Gastroesophageal sphincter (tissue), 4 donors: ENCODE measurements around the gene CREB3L4. TPM values are rescaled to one million over a fixed set of nuclear protein-coding genes. Genes with fewer than 3 reads are reported as not detected.

Experiments used
- ATAC-seq: fragments of 150-250 bp; one replicate; pipeline ENCODE4 v1.9.1; 2016; ENCODE audit warnings: mild to moderate bottlenecking, moderate library complexity
- H3K27ac ChIP-seq, 4 donors: fragments of 200-600 bp; sonication (generic) in 3 of 4; 1 replicate in 3 of 4; 2 replicates in 1 of 4; pipeline ENCODE4 v1.5.1; 2016 to 2019
- H3K27me3 ChIP-seq: fragments of 200-600 bp; sonication (generic); one replicate; pipeline ENCODE4 v1.5.1; 2019
- H3K36me3 ChIP-seq, 2 donors: fragments of 200-600 bp; sonication (generic); one replicate each; pipeline ENCODE4 v1.5.1; 2019; ENCODE audit warnings: control low read depth in 1 of 2
- H3K4me1 ChIP-seq, 3 donors: fragments of 200-600 bp; sonication (generic); 1 replicate in 2 of 3; 2 replicates in 1 of 3; pipeline ENCODE4 v1.5.1; 2016 to 2019; ENCODE audit warnings: control low read depth in 2 of 3
- H3K4me3 ChIP-seq, 2 donors: fragments of 200-600 bp; sonication (generic); one replicate each; pipeline ENCODE4 v1.5.1; 2019; ENCODE audit warnings: mild to moderate bottlenecking in 1 of 2, moderate library complexity in 1 of 2
- H3K9me3 ChIP-seq, 3 donors: fragments of 200-600 bp; sonication (generic); one replicate each; pipeline ENCODE4 v1.5.1; 2017 to 2019; ENCODE audit warnings: control low read depth in 2 of 3
- EP300 ChIP-seq: sonication (generic); formaldehyde crosslinking; IDR thresholded peaks from one replicate; pipeline ENCODE4 v1.6.1; 2017; ENCODE audit warnings: antibody characterized with exemption, mild to moderate bottlenecking
- POLR2A ChIP-seq, 2 donors: fragments of 450-650 bp; IDR thresholded peaks; one replicate each; pipeline ENCODE4 v1.6.1; 2017; ENCODE audit warnings: antibody characterized with exemption in 2 of 2, mild to moderate bottlenecking in 2 of 2, moderate library complexity in 1 of 2
- POLR2AphosphoS5 ChIP-seq: sonication (generic); formaldehyde crosslinking; IDR thresholded peaks from one replicate; pipeline ENCODE4 v1.6.1; 2017; ENCODE audit warnings: antibody characterized with exemption
- WGBS, 2 donors: methylation state at CpG; one replicate each; pipeline ENCODE4 v1.1.5; 2018; ENCODE audit warnings: low coverage in 1 of 2; 5-methylcytosine and 5-hydroxymethylcytosine counted together
- total RNA-seq, 4 donors: library from RNA; depleted of rRNA; stranded (reverse); fragments of >200 nt; gene quantifications; one replicate each; pipeline ENCODE4 v1.1.0, GENCODE V29; 2016
- TF ChIP-seq, protein P1 (sequence below), 4 experiments: fragments of 200-600 bp in 2 of 4; fragments of 450-650 bp in 2 of 4; sonication (generic) in 1 of 4; IDR thresholded peaks; one replicate each; pipeline ENCODE4 v1.5.1; 2017 to 2019; ENCODE audit warnings: antibody characterized with exemption in 4 of 4, mild to moderate bottlenecking in 2 of 4, moderate library complexity in 2 of 4

The CREB3L4 gene
- total RNA-seq, 4 donors from 2014 or later = 5.1 to 10.4 (median 6.8) TPM

DNA sequence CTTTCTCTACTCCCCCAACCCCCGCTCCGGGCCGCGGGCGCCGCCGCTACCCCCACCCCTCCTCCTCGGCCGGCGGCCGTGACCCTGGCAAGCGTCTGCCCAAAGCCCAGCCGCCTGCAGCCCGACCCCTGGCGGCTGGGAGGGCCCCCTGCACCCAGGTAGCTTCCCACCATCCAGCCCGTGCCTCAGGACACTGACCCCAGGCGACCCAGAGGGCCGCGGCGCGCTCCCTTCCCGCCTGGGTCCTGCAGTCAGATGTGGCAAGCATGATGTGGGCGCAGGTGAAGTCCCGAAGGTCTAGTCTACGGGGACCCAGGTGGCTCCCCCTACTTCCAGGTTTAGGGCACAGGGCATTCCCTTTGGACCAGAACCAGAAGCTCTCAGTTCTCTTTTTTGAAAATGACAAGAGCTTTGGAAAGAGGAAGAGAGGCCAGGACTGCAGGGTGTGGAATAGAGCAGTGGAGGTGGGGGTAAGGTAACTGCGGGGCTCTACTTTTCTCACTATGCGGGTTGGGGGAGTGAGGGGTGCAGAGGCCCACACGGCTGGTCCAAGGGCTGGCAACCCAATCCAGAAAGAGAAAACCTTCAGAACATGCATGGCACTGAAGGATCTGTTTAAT is 21.0 kb upstream of the CREB3L4 start, which contains the start of gene DENND4B:
DENND4B (minus strand) TSS at position 97 of the 620 bp plus-strand sequence. CDS start 2,344 bp downstream, outside the sequence.
- TF ChIP-seq POLR2A (IDR thresholded peaks at IDR 0.05) (no peak), POLR2AphosphoS5 (peak; percentile 74), EP300 (no peak)
- TF ChIP-seq, protein P1, sequence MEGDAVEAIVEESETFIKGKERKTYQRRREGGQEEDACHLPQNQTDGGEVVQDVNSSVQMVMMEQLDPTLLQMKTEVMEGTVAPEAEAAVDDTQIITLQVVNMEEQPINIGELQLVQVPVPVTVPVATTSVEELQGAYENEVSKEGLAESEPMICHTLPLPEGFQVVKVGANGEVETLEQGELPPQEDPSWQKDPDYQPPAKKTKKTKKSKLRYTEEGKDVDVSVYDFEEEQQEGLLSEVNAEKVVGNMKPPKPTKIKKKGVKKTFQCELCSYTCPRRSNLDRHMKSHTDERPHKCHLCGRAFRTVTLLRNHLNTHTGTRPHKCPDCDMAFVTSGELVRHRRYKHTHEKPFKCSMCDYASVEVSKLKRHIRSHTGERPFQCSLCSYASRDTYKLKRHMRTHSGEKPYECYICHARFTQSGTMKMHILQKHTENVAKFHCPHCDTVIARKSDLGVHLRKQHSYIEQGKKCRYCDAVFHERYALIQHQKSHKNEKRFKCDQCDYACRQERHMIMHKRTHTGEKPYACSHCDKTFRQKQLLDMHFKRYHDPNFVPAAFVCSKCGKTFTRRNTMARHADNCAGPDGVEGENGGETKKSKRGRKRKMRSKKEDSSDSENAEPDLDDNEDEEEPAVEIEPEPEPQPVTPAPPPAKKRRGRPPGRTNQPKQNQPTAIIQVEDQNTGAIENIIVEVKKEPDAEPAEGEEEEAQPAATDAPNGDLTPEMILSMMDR (IDR thresholded peaks at IDR 0.05) = peak in 3 of 4 experiments; percentile 92 to 100 (median 94)
- 21 to 52% methylated on average over 2 of the region's 28 CpGs for WGBS, 2 donors
- no peaks in the 10 kb centered on the region for H3K27me3 ChIP-seq
- H3K4me3 ChIP-seq = peak within 1 kb of the TSS; percentile 76 to 99
- H3K4me1 ChIP-seq = peaks cover 0 to 42% (median 9%) of the 10 kb centered on the region in 3 donors
- no peaks in the 10 kb centered on the region for H3K9me3 ChIP-seq
- peak within 1 kb of the TSS; percentile 89 to 99 (median 98) for H3K27ac ChIP-seq
- peak; percentile 87 for ATAC-seq
- H3K36me3 ChIP-seq = peaks cover 0 to 72% of the 10 kb centered on the region in 2 donors

DNA sequence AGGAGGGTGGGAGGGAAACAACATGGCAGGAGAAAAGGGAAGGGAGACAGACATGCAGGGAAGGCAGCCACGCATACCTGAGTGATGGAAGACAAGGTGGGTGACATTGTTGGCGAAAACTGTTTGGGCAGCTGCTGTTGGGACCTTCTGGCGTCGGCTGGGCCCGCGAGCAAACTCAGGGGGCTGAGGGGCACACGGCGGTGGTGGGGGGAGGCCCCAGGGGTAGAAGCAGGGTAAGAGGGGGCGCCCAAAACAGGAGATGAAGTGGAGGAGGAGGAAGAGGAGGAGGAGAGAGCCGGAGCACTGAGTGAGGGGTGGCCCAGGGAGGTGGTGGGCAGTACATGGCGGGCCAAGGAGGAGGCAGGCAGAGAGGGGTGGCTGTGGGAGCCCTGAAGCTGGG is 16.5 kb upstream of the CREB3L4 start:
- 87 to 97% methylated on average over 3 to 7 of the region's 11 CpGs for WGBS, 2 donors
- Histone ChIP-seq H3K36me3 (peaks cover 0 to 82% of the 10 kb centered on the region in 2 donors), H3K27ac (no peak overlapping the region), H3K27me3 (no peaks in the 10 kb centered on the region), H3K4me3 (no peak overlapping the region), H3K9me3 (no peaks in the 10 kb centered on the region), H3K4me1 (peaks cover 0 to 44% (median 10%) of the 10 kb centered on the region in 3 donors)
- no peak for ATAC-seq
- no peak for TF ChIP-seq POLR2AphosphoS5
- TF ChIP-seq, protein P1 (IDR thresholded peaks at IDR 0.05) = no peak
- no peak for TF ChIP-seq EP300
- TF ChIP-seq POLR2A (IDR thresholded peaks at IDR 0.05) = no peak

DNA sequence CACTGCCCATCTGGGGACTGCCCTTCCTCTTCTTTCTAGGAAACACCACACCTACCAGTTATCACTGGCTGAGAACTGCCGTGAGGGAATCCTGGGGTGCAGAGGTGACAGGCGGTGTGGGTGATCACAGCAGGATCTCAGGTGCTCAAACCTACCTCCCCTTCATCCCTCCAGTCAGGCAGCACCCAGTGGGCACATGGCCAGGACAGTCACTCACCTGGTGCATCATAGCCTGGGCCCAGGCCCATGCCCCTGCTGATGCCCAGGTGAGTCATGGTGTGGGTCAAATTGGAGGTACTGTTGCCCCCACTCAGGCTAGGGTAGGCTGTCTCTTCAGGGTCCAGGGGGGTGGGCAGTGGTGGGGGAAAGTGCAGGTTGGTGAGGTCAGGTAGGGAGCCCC is 15.9 kb upstream of the CREB3L4 start:
- TF ChIP-seq POLR2A (IDR thresholded peaks at IDR 0.05) (no peak), POLR2AphosphoS5 (no peak), EP300 (no peak)
- TF ChIP-seq, protein P1 (IDR thresholded peaks at IDR 0.05) = no peak
- Histone ChIP-seq H3K36me3 (peaks cover 0 to 82% of the 10 kb centered on the region in 2 donors), H3K4me1 (peaks cover 0 to 47% (median 14%) of the 10 kb centered on the region in 3 donors), H3K27me3 (no peaks in the 10 kb centered on the region), H3K4me3 (no peak overlapping the region), H3K27ac (no peak overlapping the region), H3K9me3 (no peaks in the 10 kb centered on the region)
- no peak for ATAC-seq
- 100% methylated on average over 1 of the region's 2 CpGs; no CpG with 5 or more reads in 1 of the 2 donors for WGBS, 2 donors

DNA sequence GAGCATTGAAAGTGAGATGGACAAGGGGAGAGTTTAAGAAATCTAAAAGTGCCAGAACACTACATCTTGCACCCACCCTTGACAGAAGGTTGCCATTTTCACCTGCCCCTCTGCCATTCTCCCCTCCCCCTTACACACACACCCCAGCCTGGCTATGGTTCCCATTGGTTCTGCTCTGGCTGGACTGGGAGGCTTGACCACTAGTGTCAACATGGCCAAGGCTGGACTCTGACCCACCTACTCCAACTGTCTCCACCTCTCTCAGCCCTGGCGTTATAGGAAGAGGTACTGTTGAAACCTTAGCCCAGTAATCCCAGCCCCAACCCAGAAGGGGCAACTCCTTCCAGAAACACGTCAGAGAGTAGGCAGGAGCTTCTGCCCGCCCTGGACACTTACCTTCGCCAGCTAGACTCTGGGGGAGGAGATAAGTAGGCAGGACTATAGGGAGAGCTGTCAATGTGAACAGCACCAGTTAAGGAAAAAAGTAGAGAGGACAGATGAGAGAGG is 13.8 kb upstream of the CREB3L4 start:
- Histone ChIP-seq H3K4me1 (peaks cover 0 to 52% (median 21%) of the 10 kb centered on the region in 3 donors), H3K36me3 (peaks cover 0 to 63% of the 10 kb centered on the region in 2 donors), H3K27me3 (no peaks in the 10 kb centered on the region), H3K9me3 (no peaks in the 10 kb centered on the region), H3K4me3 (no peak overlapping the region), H3K27ac (no peak overlapping the region)
- TF ChIP-seq POLR2A (IDR thresholded peaks at IDR 0.05) (no peak), POLR2AphosphoS5 (no peak), EP300 (no peak)
- TF ChIP-seq, protein P1 (IDR thresholded peaks at IDR 0.05) = no peak
- no CpG with 5 or more reads among the region's 4 CpGs for WGBS, 2 donors
- no peak for ATAC-seq
